CD4-positive, alpha-beta T cell (primary cell): Measurements from ENCODE around the gene SEMA7A. TPM values are rescaled to one million over a fixed set of nuclear protein-coding genes. Genes with fewer than 3 reads are reported as not detected.

Experiments
- ATAC-seq: fragments of 200-7000 bp; cut with Tn5 transposase; one replicate; pipeline ENCODE4 v1.10.0; 2022; ENCODE audit warnings: mild to moderate bottlenecking; ENCODE audit not compliant: poor library complexity
- CTCF ChIA-PET: fragments of 350-600 bp; sonication (Branson Sonifier 250); formaldehyde crosslinking; loops from one replicate; lab custom pipeline; 2021; ENCODE audit warnings: antibody characterized with exemption, inconsistent platforms; lab: Charles Lee
- POLR2A ChIA-PET: fragments of 350-600 bp; sonication (Branson Sonifier 250); formaldehyde crosslinking; loops from one replicate; lab custom pipeline; 2021; ENCODE audit warnings: antibody characterized with exemption, inconsistent platforms; lab: Charles Lee
- DNase-seq, 14 experiments: peaks; one replicate each; pipeline ENCODE4 v3.0.0-alpha.2; 2013 to 2020; ENCODE audit warnings: mixed read lengths in 2 of 14
- H3K27ac ChIP-seq, 2 donors: one replicate each; pipeline versions ENCODE4 v1.5.1 to v1.7.0; 2013; ENCODE audit warnings: low read length in 2 of 2, low read depth in 1 of 2, mild to moderate bottlenecking in 1 of 2
- H3K27me3 ChIP-seq, 2 experiments: 1 replicate in 1 of 2; 2 replicates in 1 of 2; pipeline versions ENCODE4 v1.6.1 to v1.7.0; 2013; ENCODE audit warnings: low read length in 2 of 2, control low read depth in 1 of 2, mild to moderate bottlenecking in 1 of 2, moderate library complexity in 1 of 2; ENCODE audit not compliant: insufficient read depth in 2 of 2, control insufficient read depth in 1 of 2
- H3K36me3 ChIP-seq: one replicate; pipeline ENCODE4 v1.6.1; 2013; ENCODE audit warnings: low read length, control low read depth; ENCODE audit not compliant: insufficient read depth
- H3K4me1 ChIP-seq: one replicate; pipeline ENCODE4 v1.6.1; 2013; ENCODE audit warnings: low read length, control low read depth; ENCODE audit not compliant: insufficient read depth
- H3K4me3 ChIP-seq: one replicate; pipeline ENCODE4 v1.5.1; 2013; ENCODE audit warnings: mild to moderate bottlenecking, low read length, moderate library complexity
- H3K9me3 ChIP-seq, 2 experiments: 1 replicate in 1 of 2; 2 replicates in 1 of 2; pipeline versions ENCODE4 v1.6.1 to v1.7.0; 2013; ENCODE audit warnings: low read length in 2 of 2, mild to moderate bottlenecking in 2 of 2, control low read depth in 1 of 2, moderate library complexity in 1 of 2; ENCODE audit not compliant: control insufficient read depth in 1 of 2, insufficient read depth in 1 of 2
- H3K27ac Mint-ChIP-seq: one replicate; pipeline ENCODE4 v1.8.0; 2020; ENCODE audit warnings: mixed read lengths
- H3K27me3 Mint-ChIP-seq: one replicate; pipeline ENCODE4 v1.8.0; 2021; ENCODE audit warnings: mixed read lengths
- H3K36me3 Mint-ChIP-seq: one replicate; pipeline ENCODE4 v1.8.0; 2021; ENCODE audit warnings: low read depth, mixed read lengths
- H3K4me1 Mint-ChIP-seq: one replicate; pipeline ENCODE4 v1.8.0; 2021; ENCODE audit warnings: low read depth, mixed read lengths
- H3K4me3 Mint-ChIP-seq: one replicate; pipeline ENCODE4 v1.8.0; 2020; ENCODE audit warnings: mild to moderate bottlenecking, mixed read lengths
- H3K9me3 Mint-ChIP-seq: one replicate; pipeline ENCODE4 v1.8.0; 2020; ENCODE audit warnings: mixed read lengths
- intact Hi-C, 2 experiments: fragments of 100-400 bp; cut with DNase I in 1 of 2; cut with micrococcal nuclease in 1 of 2; formaldehyde crosslinking; loops; one replicate each; pipeline versions ENCODE4 v1.15.1 to v1.9.0; 2023 to 2025; cut with DNase I, micrococcal nuclease
- total RNA-seq, 174 experiments: library from RNA in 2 of 174; stranded (reverse) in 2 of 174; gene quantifications; one replicate each; pipeline ENCODE4 v1.2.3 and lab custom pipeline; 2021 to 2026
- TF ChIP-seq, protein P1 (sequence below): fragments of 200-600 bp; IDR thresholded peaks from one replicate; pipeline ENCODE4 v1.8.0; 2022; ENCODE audit warnings: antibody characterized with exemption, mild to moderate bottlenecking

The SEMA7A gene
- total RNA-seq, 2 experiments from 2014 or later = 2.3 to 2.7 TPM

DNA sequence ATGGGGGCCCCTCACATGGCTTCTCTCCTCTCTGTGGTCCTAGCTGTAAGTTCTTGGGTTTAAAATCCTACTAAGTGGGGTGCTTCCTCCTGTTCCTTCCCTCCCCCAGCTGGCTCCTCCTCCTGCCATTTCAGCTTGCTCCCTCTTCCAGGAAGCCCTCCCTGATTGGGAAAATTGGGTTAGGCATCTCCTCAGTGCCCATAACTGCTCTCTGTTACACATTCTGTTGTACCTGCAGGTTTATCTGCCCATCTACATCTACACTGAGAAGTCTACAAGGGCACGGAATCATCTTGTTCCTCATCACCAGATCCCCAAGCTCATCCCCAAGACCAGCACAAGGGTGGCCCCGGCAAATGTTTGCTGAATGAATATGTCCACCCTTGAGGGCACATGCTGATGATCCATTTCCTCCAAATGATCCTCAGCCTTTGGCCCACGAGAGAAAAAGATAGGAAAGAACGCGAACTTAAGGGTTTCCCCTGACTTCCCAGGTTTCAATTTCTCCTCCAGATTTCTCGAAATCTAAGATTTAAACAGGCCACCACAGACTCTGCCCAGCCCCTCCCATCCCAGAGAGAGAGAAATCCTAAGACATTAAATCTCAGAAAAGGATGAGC is 3.9 kb downstream of the SEMA7A start:
- H3K36me3 Mint-ChIP-seq = no peaks in the 10 kb centered on the region
- no peaks in the 10 kb centered on the region for H3K9me3 Mint-ChIP-seq
- no peaks in the 10 kb centered on the region for H3K27me3 Mint-ChIP-seq
- Histone ChIP-seq H3K9me3 (no peaks in the 10 kb centered on the region), H3K4me1 (peaks cover 20% of the 10 kb centered on the region), H3K27ac (no peak overlapping the region), H3K4me3 (no peak overlapping the region), H3K27me3 (no peaks in the 10 kb centered on the region), H3K36me3 (no peaks in the 10 kb centered on the region)
- no peak overlapping the region for H3K27ac Mint-ChIP-seq
- DNase-seq = no peak
- H3K4me3 Mint-ChIP-seq = no peak overlapping the region
- POLR2A ChIA-PET = no interaction called here
- no peak for ATAC-seq
- CTCF ChIA-PET = no interaction called here
- TF ChIP-seq, protein P1, sequence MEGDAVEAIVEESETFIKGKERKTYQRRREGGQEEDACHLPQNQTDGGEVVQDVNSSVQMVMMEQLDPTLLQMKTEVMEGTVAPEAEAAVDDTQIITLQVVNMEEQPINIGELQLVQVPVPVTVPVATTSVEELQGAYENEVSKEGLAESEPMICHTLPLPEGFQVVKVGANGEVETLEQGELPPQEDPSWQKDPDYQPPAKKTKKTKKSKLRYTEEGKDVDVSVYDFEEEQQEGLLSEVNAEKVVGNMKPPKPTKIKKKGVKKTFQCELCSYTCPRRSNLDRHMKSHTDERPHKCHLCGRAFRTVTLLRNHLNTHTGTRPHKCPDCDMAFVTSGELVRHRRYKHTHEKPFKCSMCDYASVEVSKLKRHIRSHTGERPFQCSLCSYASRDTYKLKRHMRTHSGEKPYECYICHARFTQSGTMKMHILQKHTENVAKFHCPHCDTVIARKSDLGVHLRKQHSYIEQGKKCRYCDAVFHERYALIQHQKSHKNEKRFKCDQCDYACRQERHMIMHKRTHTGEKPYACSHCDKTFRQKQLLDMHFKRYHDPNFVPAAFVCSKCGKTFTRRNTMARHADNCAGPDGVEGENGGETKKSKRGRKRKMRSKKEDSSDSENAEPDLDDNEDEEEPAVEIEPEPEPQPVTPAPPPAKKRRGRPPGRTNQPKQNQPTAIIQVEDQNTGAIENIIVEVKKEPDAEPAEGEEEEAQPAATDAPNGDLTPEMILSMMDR = no peak
- H3K4me1 Mint-ChIP-seq = peaks cover 9% of the 10 kb centered on the region
- intact Hi-C loops = no loop called here

DNA sequence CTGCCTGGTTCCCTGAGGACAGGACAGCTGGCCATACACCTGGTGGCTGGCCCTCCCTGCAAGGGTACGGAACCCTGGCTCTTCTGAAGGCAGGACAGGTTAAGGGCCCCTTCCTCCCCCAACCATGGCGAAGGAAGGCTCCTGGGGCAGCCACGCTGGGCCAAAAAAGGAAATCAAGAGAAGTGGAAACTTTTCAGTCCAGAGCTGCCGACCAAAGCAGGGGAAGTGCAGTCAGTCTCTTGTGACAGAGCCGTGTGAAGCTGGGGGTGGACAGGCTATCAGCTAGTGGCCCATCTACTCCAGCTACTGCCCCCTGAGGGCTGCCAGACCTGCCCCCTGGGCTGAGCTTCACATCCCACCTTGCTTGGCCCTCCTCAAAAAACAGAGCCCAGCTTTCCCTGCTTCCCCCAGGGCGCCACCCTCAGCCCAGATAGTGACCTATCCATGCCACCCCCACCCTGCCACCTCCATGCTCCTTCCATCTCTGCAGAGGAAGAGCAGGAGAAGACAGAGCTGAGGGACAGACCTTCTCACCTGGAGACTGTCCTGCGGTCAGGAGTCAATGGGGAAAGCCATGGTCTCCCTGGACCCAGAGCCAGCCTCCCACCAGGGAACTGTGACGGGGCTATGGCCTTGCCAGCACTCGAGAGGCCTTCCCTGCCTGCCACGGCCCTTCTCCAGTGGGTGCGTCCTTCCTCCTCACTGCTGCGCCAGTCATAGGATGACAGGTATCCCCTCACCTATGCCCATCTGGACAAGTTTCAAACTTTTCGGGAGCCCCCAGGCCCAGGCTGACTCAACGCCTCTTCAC is 4.6 kb downstream of the SEMA7A start:
- intact Hi-C loops = no loop called here
- Mint-ChIP-seq H3K4me3 (no peak overlapping the region), H3K9me3 (no peaks in the 10 kb centered on the region), H3K27me3 (no peaks in the 10 kb centered on the region), H3K27ac (no peak overlapping the region), H3K36me3 (no peaks in the 10 kb centered on the region), H3K4me1 (peaks cover 2% of the 10 kb centered on the region)
- Histone ChIP-seq H3K36me3 (no peaks in the 10 kb centered on the region), H3K4me3 (no peak overlapping the region), H3K27me3 (no peaks in the 10 kb centered on the region), H3K9me3 (no peaks in the 10 kb centered on the region), H3K27ac (no peak overlapping the region), H3K4me1 (peaks cover 14% of the 10 kb centered on the region)
- POLR2A ChIA-PET = no interaction called here
- no peak for ATAC-seq
- TF ChIP-seq, protein P1 = no peak
- CTCF ChIA-PET = no interaction called here
- DNase-seq = peak in 2 of 14 experiments; percentile 23 to 25

DNA sequence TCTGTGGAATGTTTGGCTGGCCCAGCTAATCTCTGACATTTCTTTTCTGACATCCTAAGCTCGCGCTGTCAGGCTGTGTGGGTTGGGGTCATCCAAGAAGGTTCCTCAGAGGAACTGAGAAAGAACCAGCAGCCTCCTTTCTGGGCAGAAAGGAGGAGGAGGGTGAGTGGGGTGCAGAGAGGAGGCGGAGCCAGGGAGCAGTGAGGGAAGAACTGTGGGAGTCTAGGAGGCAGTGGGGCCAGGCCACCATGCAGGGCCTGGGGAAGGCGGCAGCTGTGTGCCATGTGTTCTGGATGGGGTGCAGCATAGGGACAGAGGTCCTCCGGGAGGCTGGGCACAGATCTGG is 5.3 kb downstream of the SEMA7A start:
- TF ChIP-seq, protein P1 = no peak

More for the DNA sequence above, 5.3 kb downstream of the SEMA7A start:
- Mint-ChIP-seq H3K27ac (no peak overlapping the region), H3K9me3 (no peaks in the 10 kb centered on the region), H3K27me3 (no peaks in the 10 kb centered on the region), H3K4me3 (no peak overlapping the region), H3K4me1 (no peaks in the 10 kb centered on the region), H3K36me3 (no peaks in the 10 kb centered on the region)
- intact Hi-C loops = no loop called here
- H3K27me3 ChIP-seq = no peaks in the 10 kb centered on the region
- no peaks in the 10 kb centered on the region for H3K9me3 ChIP-seq
- H3K27ac ChIP-seq = no peak overlapping the region
- DNase-seq (no peak), ATAC-seq (no peak)
- H3K4me3 ChIP-seq = no peak overlapping the region
- peaks cover 10% of the 10 kb centered on the region for H3K4me1 ChIP-seq
- H3K36me3 ChIP-seq = no peaks in the 10 kb centered on the region
- ChIA-PET CTCF (no interaction called here), POLR2A (no interaction called here)
